Ecto neural progenitor cell (in vitro differentiated cells): ENCODE measurements around the gene BMP6.

Experiments
- DNase-seq: peaks from one replicate; pipeline ENCODE4 v3.0.0-alpha.2; 2018; ENCODE audit warnings: low spot score

The BMP6 gene

GRCh38 chr6:7832904-7833750, 107.2 kb downstream of the BMP6 start:
- no peak for DNase-seq

- no peak for DNase-seq
Observed at GRCh38 chr6:7833751-7834070, 107.8 kb downstream of the BMP6 start.

GRCh38 chr6:7836371-7837026, 110.6 kb downstream of the BMP6 start:
- DNase-seq: no peak

GRCh38 chr6:7841781-7842468, 116.0 kb downstream of the BMP6 start:
- no peak for DNase-seq

GRCh38 chr6:7846966-7847818, 121.3 kb downstream of the BMP6 start:
- DNase-seq: no peak

- no peak for DNase-seq
Observed at GRCh38 chr6:7848229-7848628, 122.3 kb downstream of the BMP6 start.

GRCh38 chr6:7851780-7852179, 125.9 kb downstream of the BMP6 start:
- DNase-seq: no peak

- DNase-seq: no peak
Observed at GRCh38 chr6:7859591-7859990, 133.7 kb downstream of the BMP6 start.

GRCh38 chr6:7865781-7866180, 139.9 kb downstream of the BMP6 start:
- DNase-seq: no peak

GRCh38 chr6:7866526-7866925, 140.6 kb downstream of the BMP6 start:
- no peak for DNase-seq

GRCh38 chr6:7868926-7869325, 143.0 kb downstream of the BMP6 start:
- no peak for DNase-seq

- DNase-seq: no peak
Observed at GRCh38 chr6:7878401-7878964, 152.6 kb downstream of the BMP6 start.

GRCh38 chr6:7879043-7879442, 153.1 kb downstream of the BMP6 start:
- no peak for DNase-seq

GRCh38 chr6:7879579-7879978, 153.7 kb downstream of the BMP6 start:
- DNase-seq: no peak

GRCh38 chr6:7879980-7880717, 154.2 kb downstream of the BMP6 start:
- no peak for DNase-seq

- DNase-seq: no peak
Observed at GRCh38 chr6:7880718-7881107, 154.8 kb downstream of the BMP6 start.

- no peak for DNase-seq
Observed at GRCh38 chr6:7881765-7882500, 156.0 kb downstream of the BMP6 start.

- DNase-seq: no peak
Observed at GRCh38 chr6:7882505-7883257, 156.8 kb downstream of the BMP6 start.

- DNase-seq: no peak
Observed at GRCh38 chr6:7883381-7883780, 157.5 kb downstream of the BMP6 start.

GRCh38 chr6:7886132-7886531, 160.2 kb downstream of the BMP6 start:
- DNase-seq: no peak
